ENCODE measurements around the gene WAPL.

- TF ChIP-seq CTCF (IDR thresholded peaks at IDR 0.05) (no peak), POLR2A (IDR thresholded peaks at IDR 0.05) (no peak)
Observed at GRCh38 chr10:86449926-86450558, 71.5 kb downstream of the WAPL start.

Measured in right lobe of liver (tissue), 4 donors.